ENCODE measurements around the gene OR6A2. TPM values are rescaled to one million over a fixed set of nuclear protein-coding genes. Genes with fewer than 3 reads are reported as not detected.
A peak's percentile ranks its signal among the peaks of the same experiment; 100 is the strongest.

Gene OR6A2
- total and polyA plus RNA-seq, 2 of the 8 experiments (the other 6 are each of a cell fraction or from before 2014, with no cell fraction given) = 0.14 to 0.20 TPM

DNA sequence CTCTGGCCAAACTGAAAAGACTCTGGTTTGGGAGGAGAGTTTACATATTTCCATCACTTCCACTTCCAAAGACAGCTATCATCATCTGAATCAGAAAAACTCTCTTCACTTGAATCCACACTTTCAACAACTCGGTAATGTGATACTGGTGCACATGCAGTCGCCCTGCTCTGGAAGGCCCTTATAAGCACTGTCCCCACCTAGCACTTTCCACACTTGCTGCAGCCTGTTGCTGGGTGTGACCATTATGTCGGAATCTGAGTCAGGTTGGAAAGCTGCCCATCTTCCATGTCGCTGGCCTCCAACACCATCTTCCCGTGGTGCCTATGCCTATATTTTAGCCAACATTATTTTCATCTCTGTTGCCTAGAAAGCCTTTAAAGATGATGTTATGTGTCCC, 44.9 kb upstream of the OR6A2 start:
- Histone ChIP-seq H3K9ac (replicated peaks in 1 of 4; ENCODE audit: extremely low read depth in 1 of 4, low read depth in 3 of 4, low read length in 3 of 4) (no peak overlapping the region), H2BK15ac (ENCODE audit: low read length) (no peak overlapping the region), H3K27me3 (replicated peaks in 1 of 4; ENCODE audit: control insufficient read depth in 3 of 4, extremely low read depth in 1 of 4, insufficient read depth in 3 of 4, low read length in 3 of 4) (no peaks in the 10 kb centered on the region), H3K27ac (ENCODE audit: low read depth, low read length) (0 out of 2 replicates have a peak overlapping the region, but pooled peaks have one; percentile 9), H4K8ac (ENCODE audit: extremely low read depth, insufficient read depth, low read length) (no peak overlapping the region), H3K23me2 (ENCODE audit: low read depth, low read length) (no peaks in the 10 kb centered on the region), H3K18ac (ENCODE audit: extremely low read depth, low read length) (no peak overlapping the region), H2BK5ac (ENCODE audit: low read depth, low read length) (no peak overlapping the region), H3K79me1 (ENCODE audit: low read depth, low read length) (no peaks in the 10 kb centered on the region), H3K4ac (replicated peaks; ENCODE audit: insufficient read length, low read depth, low read length) (no peak overlapping the region), H2BK120ac (replicated peaks; ENCODE audit: low read depth, low read length) (no peak overlapping the region), H2AFZ (ENCODE audit: low read length) (no peak overlapping the region), H3K9me3 (ENCODE audit: insufficient read depth in 2 of 2, low read depth in 1 of 2, low read length in 1 of 2) (no peaks in the 10 kb centered on the region; a peak in 1 of 4 replicates), H4K5ac (ENCODE audit: insufficient read length, low read depth, low read length) (no peak overlapping the region), H2BK20ac (ENCODE audit: low read length) (0 out of 2 replicates have a peak overlapping the region, but pooled peaks have one; percentile 6), H4K91ac (replicated peaks; ENCODE audit: insufficient read length, low read length) (no peak overlapping the region), H3K79me2 (ENCODE audit: control insufficient read depth in 1 of 2, insufficient read depth in 2 of 2, low read length in 2 of 2) (no peaks in the 10 kb centered on the region), H3K36me3 (ENCODE audit: control insufficient read depth in 2 of 4, insufficient read depth in 4 of 4, low read length in 3 of 4) (no peaks in the 10 kb centered on the region), H3K14ac (ENCODE audit: insufficient read length) (no peak overlapping the region), H3K4me3 (ENCODE audit: extremely low read depth in 1 of 4, insufficient read depth in 2 of 4, low read depth in 3 of 4, low read length in 4 of 4) (no peak overlapping the region), H2BK12ac (ENCODE audit: low read depth, low read length) (no peak overlapping the region), H3K4me1 (replicated peaks in 1 of 4; ENCODE audit: control insufficient read depth in 3 of 4, insufficient read depth in 4 of 4, low read length in 3 of 4) (peaks cover 0 to 8% (median 2%) of the 10 kb centered on the region in 4 experiments; a peak in 3 of 7 replicates), H2AK5ac (ENCODE audit: low read depth, low read length) (no peak overlapping the region), H4K20me1 (replicated peaks in 1 of 2; ENCODE audit: control insufficient read depth in 1 of 2, insufficient read depth in 2 of 2, low read length in 2 of 2) (no peaks in the 10 kb centered on the region), H3K4me2 (ENCODE audit: insufficient read depth in 1 of 2, low read depth in 2 of 2, low read length in 2 of 2) (no peak overlapping the region), H3K23ac (ENCODE audit: insufficient read length) (no peak overlapping the region), H3K56ac (replicated peaks; ENCODE audit: insufficient read length, low read depth, low read length) (no peak overlapping the region)
- ChIA-PET CTCF (ENCODE audit: partially characterized antibody) (no interaction called here), POLR2A (ENCODE audit: partially characterized antibody) (no interaction called here)
- 94% methylated on average over 5 of the region's 5 CpGs; no CpG with 5 or more reads in 1 of the 2 experiments for WGBS, 2 experiments (ENCODE audit: extremely low coverage in 1 of 2, insufficient coverage in 1 of 2, insufficient read length in 1 of 2, insufficient replicate concordance in 2 of 2, low coverage in 1 of 2, low lambda C conversion rate in 2 of 2, missing lambda C conversion rate in 1 of 2)
- FAIRE-seq = no peak
- DNase-seq (ENCODE audit: low read depth in 1 of 2, low spot score in 2 of 2) = no peak
- TF ChIP-seq HDAC2 (IDR thresholded peaks at IDR 0.05; ENCODE audit: borderline replicate concordance in 1 of 2, low read depth in 2 of 2, low read length in 2 of 2) = no peak
- no peak for TF ChIP-seq ZNF274 (IDR thresholded peaks at IDR 0.05; ENCODE audit: borderline replicate concordance, extremely low read depth, low read length)
- no peak for TF ChIP-seq NRF1 (IDR thresholded peaks at IDR 0.05; ENCODE audit: low read depth, low read length)
- TF ChIP-seq POU5F1 (IDR thresholded peaks at IDR 0.05; ENCODE audit: low read depth, low read length) = no peak
- TF ChIP-seq TEAD4 (IDR thresholded peaks at IDR 0.05; ENCODE audit: low read depth, low read length) = no peak
- no peak for TF ChIP-seq POLR2AphosphoS5 (IDR thresholded peaks at IDR 0.05; ENCODE audit: low read depth, low read length)
- TF ChIP-seq BCL11A (IDR thresholded peaks at IDR 0.05; ENCODE audit: low read depth in 2 of 2, low read length in 2 of 2) = no peak

Data from H1 (cell line).